Transverse colon (tissue), 4 donors: ENCODE measurements around the gene BICD1. TPM values are rescaled to one million over a fixed set of nuclear protein-coding genes. Genes with fewer than 3 reads are reported as not detected.
"Not testable (repeated sequence)": the region's sequence is repeated elsewhere in the genome, so short reads cannot be mapped to it uniquely, and the experiment has no call there.

Source experiments
- DNase-seq: peaks from one replicate; pipeline ENCODE4 v3.0.0-alpha.2; 2019
- H3K27ac ChIP-seq, 4 donors: fragments of 200-600 bp; sonication (generic); 2 replicates each; pipeline ENCODE4 v1.5.1; 2016 to 2018; ENCODE audit warnings: inconsistent platforms in 4 of 4
- H3K27me3 ChIP-seq: fragments of 200-600 bp; sonication (generic); 2 replicates; pipeline ENCODE4 v1.5.1; 2017; ENCODE audit warnings: inconsistent platforms
- H3K36me3 ChIP-seq, 4 donors: fragments of 200-600 bp; sonication (generic); 2 replicates each; pipeline ENCODE4 v1.5.1; 2017 to 2019; ENCODE audit warnings: inconsistent platforms in 4 of 4
- H3K4me1 ChIP-seq, 4 donors: fragments of 200-600 bp; sonication (generic); 2 replicates each; pipeline ENCODE4 v1.5.1; 2017 to 2020; ENCODE audit warnings: inconsistent platforms in 4 of 4
- H3K4me3 ChIP-seq, 4 donors: fragments of 200-600 bp; sonication (generic); 1 replicate in 1 of 4; 2 replicates in 3 of 4; pipeline versions ENCODE4 v1.5.1 to v1.6.1; 2017 to 2019; ENCODE audit warnings: inconsistent platforms in 4 of 4
- H3K9me3 ChIP-seq, 2 donors: fragments of 200-600 bp; sonication (generic); 2 replicates each; pipeline ENCODE4 v1.5.1; 2017 to 2019; ENCODE audit warnings: inconsistent platforms in 2 of 2
- CTCF ChIP-seq, 5 experiments: fragments of 200-600 bp in 3 of 5; fragments of 450-650 bp in 2 of 5; sonication (generic) in 3 of 5; IDR thresholded peaks; 1 replicate in 2 of 5; 2 replicates in 3 of 5; pipeline ENCODE4 v1.5.1; 2016 to 2017; ENCODE audit warnings: antibody characterized with exemption in 5 of 5, inconsistent platforms in 3 of 5, mild to moderate bottlenecking in 2 of 5, moderate library complexity in 1 of 5
- EP300 ChIP-seq: sonication (generic); formaldehyde crosslinking; IDR thresholded peaks from one replicate; pipeline ENCODE4 v1.6.1; 2017; ENCODE audit warnings: antibody characterized with exemption, low read depth
- POLR2A ChIP-seq: fragments of 450-650 bp; IDR thresholded peaks from one replicate; pipeline ENCODE4 v1.6.1; 2016; ENCODE audit warnings: antibody characterized with exemption, mild to moderate bottlenecking, moderate library complexity
- POLR2AphosphoS5 ChIP-seq, 3 donors: sonication (generic); formaldehyde crosslinking; IDR thresholded peaks; one replicate each; pipeline ENCODE4 v1.6.1; 2016; ENCODE audit warnings: antibody characterized with exemption in 3 of 3
- WGBS, 2 donors: methylation state at CpG; one replicate each; pipeline ENCODE4 v1.1.5; 2018; ENCODE audit warnings: low coverage in 1 of 2; 5-methylcytosine and 5-hydroxymethylcytosine counted together
- in situ Hi-C, 4 donors: fragments of 200-750 bp; cut with MboI; loops; one replicate each; pipeline versions ENCODE4 v1.15.0 to v1.15.1; 2017; ENCODE audit warnings: low sequenced_read_pairs in 3 of 4, low pct_ligation_motif_present in 1 of 4, low pct_unique_long_range_greater_than_20kb in 1 of 4
- intact Hi-C: fragments of 100-400 bp; cut with DNase I; formaldehyde crosslinking; loops from one replicate; pipeline ENCODE4 v1.15.1; 2023; ENCODE audit warnings: low total_unique reads
- total RNA-seq, 4 donors: library from RNA; depleted of rRNA; stranded (reverse); fragments of >200 nt; gene quantifications; one replicate each; pipeline ENCODE4 v1.1.0, GENCODE V29; 2016

Gene BICD1
- total RNA-seq, 4 donors from 2014 or later = 0.75 to 27.7 (median 5.2) TPM

DNA sequence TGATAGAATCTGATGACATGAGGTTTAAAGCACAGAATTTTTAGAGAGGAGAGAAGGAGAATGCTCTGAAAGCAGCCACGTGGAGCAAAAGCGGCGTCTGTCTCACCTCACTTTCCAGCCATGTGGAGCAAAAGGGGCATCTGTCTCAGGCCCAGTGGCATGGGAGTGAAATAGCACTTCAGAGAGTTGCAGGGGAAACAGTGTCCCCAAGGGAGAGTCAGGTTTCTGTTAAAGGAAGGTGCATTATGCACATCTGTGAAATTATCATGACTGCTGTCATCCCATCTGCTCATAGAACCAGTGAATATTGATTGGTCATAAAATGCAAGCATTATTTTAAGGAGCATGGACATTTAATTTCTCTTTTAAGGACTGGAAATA is 124.0 kb downstream of the BICD1 start:
- Histone ChIP-seq H3K36me3 (no peaks in the 10 kb centered on the region), H3K27me3 (no peaks in the 10 kb centered on the region), H3K9me3 (no peaks in the 10 kb centered on the region), H3K4me1 (no peaks in the 10 kb centered on the region), H3K27ac (no peak overlapping the region), H3K4me3 (no peak overlapping the region)
- in situ Hi-C loops (loop anchor here in 1 of 4 donors (10.0 kb wide), 1 partner anchor 56 kb away; no protein-coding TSS in a partner anchor), intact Hi-C loops (no loop called here)
- WGBS, 2 donors = 77 to 82% methylated on average over 3 of the region's 3 CpGs
- TF ChIP-seq CTCF (IDR thresholded peaks at IDR 0.05) (no peak), POLR2AphosphoS5 (IDR thresholded peaks at IDR 0.05) (no peak), POLR2A (no peak), EP300 (no peak)
- no peak for DNase-seq

DNA sequence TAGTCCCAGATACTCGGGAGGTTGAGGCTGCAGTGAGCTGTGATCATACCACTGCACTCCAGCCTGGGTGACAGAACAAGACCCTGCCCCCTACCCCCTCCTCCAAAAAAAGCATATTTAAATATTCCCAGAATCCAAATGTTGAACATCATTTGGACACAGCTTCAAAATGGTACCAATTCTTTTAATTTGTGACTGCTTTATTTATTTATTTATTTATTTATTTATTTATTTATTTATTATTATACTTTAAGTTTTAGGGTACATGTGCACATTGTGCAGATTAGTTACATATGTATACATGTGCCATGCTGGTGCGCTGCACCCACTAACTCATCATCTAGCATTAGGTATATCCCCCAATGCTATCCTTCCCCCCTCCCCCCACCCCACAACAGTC is 124.7 kb downstream of the BICD1 start:
- H3K36me3 ChIP-seq, H3K9me3 ChIP-seq, DNase-seq, H3K27me3 ChIP-seq, H3K27ac ChIP-seq, H3K4me3 ChIP-seq, intact Hi-C loops, H3K4me1 ChIP-seq: not testable (repeated sequence)
- in situ Hi-C loops = loop anchor here in 1 of 4 donors (10.0 kb wide), 1 partner anchor 57 kb away; no protein-coding TSS in a partner anchor
- WGBS, 2 donors = 98 to 100% methylated on average over 1 to 2 of the region's 2 CpGs

DNA sequence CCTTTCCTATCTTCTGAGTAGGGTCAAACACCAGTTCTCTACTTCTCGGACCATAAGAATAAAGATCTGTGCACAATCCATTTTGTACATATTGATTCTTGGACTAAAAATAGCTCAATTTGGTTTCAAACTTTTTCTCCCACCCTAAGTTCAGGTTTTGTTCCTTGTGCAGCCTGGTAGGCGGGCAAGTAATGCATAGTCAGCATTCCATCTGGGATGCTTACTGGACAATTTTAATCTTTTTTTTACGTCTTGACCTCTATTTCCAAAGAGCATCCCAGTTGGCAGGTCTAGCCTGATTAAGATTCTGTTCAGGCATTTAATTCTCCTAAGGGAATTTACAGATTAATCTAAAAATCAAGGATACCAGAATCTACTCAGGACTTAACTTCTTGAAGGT is 126.9 kb downstream of the BICD1 start:
- no peak for TF ChIP-seq CTCF (IDR thresholded peaks at IDR 0.05)
- TF ChIP-seq POLR2A = no peak
- TF ChIP-seq POLR2AphosphoS5 (IDR thresholded peaks at IDR 0.05) = no peak
- no peak for TF ChIP-seq EP300
- intact Hi-C loops (no loop called here), in situ Hi-C loops (loop anchor here in 1 of 4 donors (10.0 kb wide), 1 partner anchor 59 kb away; no protein-coding TSS in a partner anchor)
- Histone ChIP-seq H3K36me3 (no peaks in the 10 kb centered on the region), H3K27ac (no peak overlapping the region), H3K4me1 (no peaks in the 10 kb centered on the region), H3K4me3 (no peak overlapping the region), H3K27me3 (no peaks in the 10 kb centered on the region), H3K9me3 (no peaks in the 10 kb centered on the region)
- 92 to 94% methylated on average over 2 to 3 of the region's 3 CpGs for WGBS, 2 donors
- no peak for DNase-seq

DNA sequence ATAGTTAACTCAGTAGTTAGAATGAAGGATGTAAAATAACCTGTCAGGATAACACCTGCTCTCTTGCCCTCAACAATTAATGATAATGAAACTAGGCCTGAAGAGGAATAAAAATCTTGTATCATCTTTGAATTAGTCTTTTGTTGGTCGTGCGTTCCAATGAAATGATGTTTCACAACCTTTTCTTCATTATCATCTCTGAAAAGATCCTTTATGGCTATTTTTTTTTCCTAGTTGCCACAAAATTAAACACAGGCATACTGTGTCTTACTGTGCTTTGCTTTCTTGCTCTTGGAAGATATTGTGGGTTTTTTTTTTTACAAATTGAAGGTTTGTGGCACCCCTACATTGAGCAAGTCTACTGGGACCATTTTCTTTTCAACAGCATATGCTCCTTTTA is 128.6 kb downstream of the BICD1 start:
- DNase-seq = no peak
- 81 to 86% methylated on average over 2 of the region's 2 CpGs for WGBS, 2 donors
- H3K27me3 ChIP-seq = no peaks in the 10 kb centered on the region
- H3K4me1 ChIP-seq = no peaks in the 10 kb centered on the region
- in situ Hi-C loops = loop anchor here in 1 of 4 donors (10.0 kb wide), 1 partner anchor 60 kb away; no protein-coding TSS in a partner anchor
- H3K36me3 ChIP-seq = no peaks in the 10 kb centered on the region
- no peak for TF ChIP-seq EP300
- TF ChIP-seq POLR2AphosphoS5 (IDR thresholded peaks at IDR 0.05) = no peak
- no peak for TF ChIP-seq POLR2A
- no peak for TF ChIP-seq CTCF (IDR thresholded peaks at IDR 0.05)
- H3K27ac ChIP-seq = no peak overlapping the region
- intact Hi-C loops = no loop called here
- H3K4me3 ChIP-seq = no peak overlapping the region
- no peaks in the 10 kb centered on the region for H3K9me3 ChIP-seq

GRCh38 chr12:32240162-32240561 is 133.5 kb downstream of the BICD1 start:
- no peaks in the 10 kb centered on the region for H3K27me3 ChIP-seq
- H3K4me1 ChIP-seq = no peaks in the 10 kb centered on the region
- intact Hi-C loops = no loop called here
- H3K36me3 ChIP-seq = no peaks in the 10 kb centered on the region
- TF ChIP-seq POLR2AphosphoS5 (IDR thresholded peaks at IDR 0.05) = no peak
- no peak for TF ChIP-seq EP300
- TF ChIP-seq POLR2A = no peak
- TF ChIP-seq CTCF (IDR thresholded peaks at IDR 0.05) = no peak
- no peak overlapping the region for H3K27ac ChIP-seq
- DNase-seq = no peak
- in situ Hi-C loops = no loop called here
- no peaks in the 10 kb centered on the region for H3K9me3 ChIP-seq
- WGBS, 2 donors = 79 to 90% methylated on average over 2 to 5 of the region's 5 CpGs
- H3K4me3 ChIP-seq = no peak overlapping the region
